Parathyroid adenoma (tissue), 2 donors: ENCODE data around the gene ENTREP3.

ENCODE experiments used
- H2AFZ ChIP-seq: fragments of 300-600 bp; sonication (generic); one replicate; pipeline ENCODE4 v1.7.0; 2017; ENCODE audit warnings: antibody characterized with exemption, mild to moderate bottlenecking
- H3K27ac ChIP-seq: fragments of 300-600 bp; sonication (generic); one replicate; pipeline ENCODE4 v1.7.0; 2017
- H3K27me3 ChIP-seq: fragments of 300-600 bp; sonication (generic); one replicate; pipeline ENCODE4 v1.7.0; 2017; ENCODE audit warnings: low read length; ENCODE audit not compliant: control insufficient read depth, insufficient read depth
- H3K36me3 ChIP-seq: fragments of 300-600 bp; sonication (generic); one replicate; pipeline ENCODE4 v1.7.0; 2017; ENCODE audit warnings: low read length; ENCODE audit not compliant: control insufficient read depth, insufficient read depth
- H3K4me1 ChIP-seq: fragments of 300-600 bp; sonication (generic); one replicate; pipeline ENCODE4 v1.7.0; 2017; ENCODE audit warnings: control low read depth
- H3K4me2 ChIP-seq: fragments of 300-600 bp; sonication (generic); one replicate; pipeline ENCODE4 v1.7.0; 2017; ENCODE audit warnings: low read length
- H3K4me3 ChIP-seq: fragments of 300-600 bp; sonication (generic); one replicate; pipeline ENCODE4 v1.7.0; 2017; ENCODE audit warnings: low read depth, low read length
- H3K79me2 ChIP-seq: fragments of 300-600 bp; sonication (generic); one replicate; pipeline ENCODE4 v1.7.0; 2017; ENCODE audit warnings: control low read depth
- H3K9ac ChIP-seq: fragments of 300-600 bp; sonication (generic); one replicate; pipeline ENCODE4 v1.7.0; 2017; ENCODE audit warnings: mild to moderate bottlenecking
- H3K9me3 ChIP-seq: fragments of 300-600 bp; sonication (generic); one replicate; pipeline ENCODE4 v1.7.0; 2017; ENCODE audit warnings: low read length; ENCODE audit not compliant: control insufficient read depth
- TF ChIP-seq, protein P1 (sequence below): fragments of 300-600 bp; sonication (generic); IDR thresholded peaks from one replicate; pipeline ENCODE4 v1.7.0; 2017; ENCODE audit warnings: antibody characterized with exemption, mild to moderate bottlenecking
- donor health status: primary hyperparathyroidism.

ENTREP3 gene

DNA sequence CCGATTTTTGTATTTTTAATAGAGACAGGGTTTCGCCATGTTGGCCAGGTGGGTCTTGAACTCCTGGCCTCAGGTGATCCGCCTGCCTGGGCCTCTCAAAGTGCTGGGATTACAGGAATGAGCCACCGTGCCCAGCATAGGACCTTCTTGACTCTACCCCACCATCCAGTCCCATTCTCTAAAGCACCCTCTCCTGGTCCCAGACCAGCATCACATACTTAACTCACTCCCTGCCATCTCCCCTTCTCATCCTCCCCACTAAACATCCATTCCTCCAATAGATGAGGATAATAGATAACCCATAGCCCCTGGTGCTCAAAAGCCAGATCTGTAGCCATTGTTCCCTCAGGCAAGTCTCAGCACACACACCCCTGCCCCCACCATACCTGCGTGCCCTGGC, 2.1 kb downstream of the ENTREP3 start:
- H3K4me2 ChIP-seq, result no peak overlapping the region
- no peak overlapping the region for H3K27ac ChIP-seq
- H3K4me3 ChIP-seq, result no peak overlapping the region

DNA sequence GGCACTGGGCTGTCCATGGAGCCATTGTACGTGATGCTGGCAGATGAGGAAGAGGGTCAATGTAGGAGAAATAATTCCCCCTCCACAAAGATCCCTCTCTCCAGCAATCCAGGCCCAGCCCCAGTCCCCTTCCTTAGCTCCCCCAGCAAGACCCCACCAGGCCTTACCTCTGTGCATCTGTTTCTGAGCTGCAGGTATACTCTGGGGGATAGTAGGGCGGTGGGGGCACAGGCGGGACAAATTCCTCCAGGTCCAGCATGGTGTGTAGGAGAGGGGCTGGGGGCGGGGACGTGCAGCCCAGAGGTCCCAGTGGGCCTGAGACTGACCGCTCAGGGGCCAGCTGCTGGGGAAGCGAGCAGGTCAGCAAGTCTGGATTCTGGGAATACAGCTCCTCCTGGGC, 3.7 kb downstream of the ENTREP3 start:
- no peak overlapping the region for H3K9ac ChIP-seq
- peaks cover 4% of the 10 kb centered on the region for H3K4me1 ChIP-seq
- H3K9me3 ChIP-seq, result no peaks in the 10 kb centered on the region
- no peak overlapping the region for H3K4me3 ChIP-seq
- TF ChIP-seq, protein P1, sequence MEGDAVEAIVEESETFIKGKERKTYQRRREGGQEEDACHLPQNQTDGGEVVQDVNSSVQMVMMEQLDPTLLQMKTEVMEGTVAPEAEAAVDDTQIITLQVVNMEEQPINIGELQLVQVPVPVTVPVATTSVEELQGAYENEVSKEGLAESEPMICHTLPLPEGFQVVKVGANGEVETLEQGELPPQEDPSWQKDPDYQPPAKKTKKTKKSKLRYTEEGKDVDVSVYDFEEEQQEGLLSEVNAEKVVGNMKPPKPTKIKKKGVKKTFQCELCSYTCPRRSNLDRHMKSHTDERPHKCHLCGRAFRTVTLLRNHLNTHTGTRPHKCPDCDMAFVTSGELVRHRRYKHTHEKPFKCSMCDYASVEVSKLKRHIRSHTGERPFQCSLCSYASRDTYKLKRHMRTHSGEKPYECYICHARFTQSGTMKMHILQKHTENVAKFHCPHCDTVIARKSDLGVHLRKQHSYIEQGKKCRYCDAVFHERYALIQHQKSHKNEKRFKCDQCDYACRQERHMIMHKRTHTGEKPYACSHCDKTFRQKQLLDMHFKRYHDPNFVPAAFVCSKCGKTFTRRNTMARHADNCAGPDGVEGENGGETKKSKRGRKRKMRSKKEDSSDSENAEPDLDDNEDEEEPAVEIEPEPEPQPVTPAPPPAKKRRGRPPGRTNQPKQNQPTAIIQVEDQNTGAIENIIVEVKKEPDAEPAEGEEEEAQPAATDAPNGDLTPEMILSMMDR, result no peak
- H3K4me2 ChIP-seq, result no peak overlapping the region
- no peaks in the 10 kb centered on the region for H3K79me2 ChIP-seq
- H3K36me3 ChIP-seq, result no peaks in the 10 kb centered on the region
- no peak overlapping the region for H3K27ac ChIP-seq
- H2AFZ ChIP-seq, result no peak overlapping the region
- H3K27me3 ChIP-seq, result no peaks in the 10 kb centered on the region

More for the DNA sequence above, 2.1 kb downstream of the ENTREP3 start:
- Histone ChIP-seq H3K9me3 (no peaks in the 10 kb centered on the region), H2AFZ (no peak overlapping the region), H3K9ac (no peak overlapping the region), H3K27me3 (no peaks in the 10 kb centered on the region), H3K36me3 (no peaks in the 10 kb centered on the region), H3K79me2 (no peaks in the 10 kb centered on the region), H3K4me1 (peaks cover 4% of the 10 kb centered on the region)
- TF ChIP-seq, protein P1, result no peak

DNA sequence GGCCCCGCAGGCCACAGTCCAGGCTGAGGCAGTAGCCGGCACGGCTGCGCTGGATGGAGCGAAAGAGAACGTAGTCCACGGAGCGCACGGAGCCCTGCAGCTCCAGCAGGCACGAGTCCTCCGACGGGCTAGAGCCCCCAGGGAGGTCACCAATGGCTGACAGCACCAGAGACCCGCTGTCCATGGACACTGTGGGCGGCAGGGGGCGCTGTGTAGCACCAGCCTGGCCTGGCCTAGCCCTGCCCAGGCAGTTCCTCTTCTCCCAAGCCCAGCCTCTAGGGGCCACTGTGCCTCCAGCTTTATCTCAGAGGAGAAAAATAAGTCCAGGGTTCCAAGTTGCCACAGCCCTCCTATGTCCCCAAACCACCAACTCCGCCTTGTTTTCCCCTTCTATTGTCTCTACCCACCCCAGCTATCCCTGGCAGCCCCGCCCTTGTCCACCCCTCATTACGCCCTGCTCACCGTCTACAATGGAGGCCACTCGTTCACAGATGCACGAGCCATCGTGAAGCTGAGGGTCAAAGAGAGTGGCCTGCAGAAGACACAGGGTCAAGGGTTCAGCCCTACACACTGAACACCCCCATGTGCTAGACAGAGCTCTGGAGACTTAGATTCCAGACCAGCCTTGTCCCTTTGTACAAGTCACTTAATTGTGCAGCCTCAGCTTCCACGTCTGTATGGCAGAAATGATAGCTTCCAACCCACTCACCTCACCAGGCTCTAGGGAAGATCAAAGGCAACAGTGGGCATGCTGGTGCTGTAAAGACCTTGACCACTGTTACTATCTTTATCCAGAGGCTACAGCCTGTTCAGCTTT, 4.4 kb downstream of the ENTREP3 start:
- Histone ChIP-seq H3K4me3 (no peak overlapping the region), H3K4me1 (peaks cover 4% of the 10 kb centered on the region), H3K36me3 (no peaks in the 10 kb centered on the region), H3K9me3 (no peaks in the 10 kb centered on the region), H3K79me2 (no peaks in the 10 kb centered on the region), H3K27ac (no peak overlapping the region), H2AFZ (peak overlapping the region; percentile 50), H3K27me3 (no peaks in the 10 kb centered on the region), H3K4me2 (no peak overlapping the region), H3K9ac (no peak overlapping the region)
- TF ChIP-seq, protein P1, result peak; percentile 96

DNA sequence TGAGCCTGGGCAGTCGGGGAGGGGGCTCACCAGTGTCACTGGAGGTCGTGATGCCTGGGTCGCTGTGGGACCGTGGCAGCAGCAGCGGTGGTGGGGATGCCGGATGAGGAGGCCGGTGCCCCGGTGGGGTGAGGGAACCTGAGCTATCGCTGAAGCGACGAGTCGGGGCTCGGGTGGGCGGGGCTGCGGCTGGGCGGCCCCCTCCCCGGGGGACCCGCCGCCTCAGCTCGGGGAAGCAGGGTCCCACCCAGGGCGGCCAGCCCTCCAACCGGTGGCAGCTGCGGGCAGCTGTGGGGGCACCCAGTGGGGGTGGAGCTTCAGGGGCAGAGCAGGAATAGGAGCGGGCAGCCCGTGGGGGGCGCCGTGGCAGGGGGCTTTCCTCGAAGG, 5.0 kb downstream of the ENTREP3 start:
- Histone ChIP-seq H3K4me2 (no peak overlapping the region), H3K4me3 (no peak overlapping the region), H3K9me3 (no peaks in the 10 kb centered on the region), H3K36me3 (no peaks in the 10 kb centered on the region), H3K79me2 (no peaks in the 10 kb centered on the region), H2AFZ (no peak overlapping the region), H3K27ac (no peak overlapping the region), H3K4me1 (peaks cover 4% of the 10 kb centered on the region), H3K27me3 (no peaks in the 10 kb centered on the region), H3K9ac (no peak overlapping the region)
- TF ChIP-seq, protein P1, result no peak
